NCI-H128 (cell line): ENCODE measurements around the gene KCNS1.

Experiments
- DNase-seq: peaks from one replicate; lab custom pipeline; 2025; ENCODE audit not compliant: unreplicated experiment; lab: John Stamatoyannopoulos, UW

Gene KCNS1

DNA sequence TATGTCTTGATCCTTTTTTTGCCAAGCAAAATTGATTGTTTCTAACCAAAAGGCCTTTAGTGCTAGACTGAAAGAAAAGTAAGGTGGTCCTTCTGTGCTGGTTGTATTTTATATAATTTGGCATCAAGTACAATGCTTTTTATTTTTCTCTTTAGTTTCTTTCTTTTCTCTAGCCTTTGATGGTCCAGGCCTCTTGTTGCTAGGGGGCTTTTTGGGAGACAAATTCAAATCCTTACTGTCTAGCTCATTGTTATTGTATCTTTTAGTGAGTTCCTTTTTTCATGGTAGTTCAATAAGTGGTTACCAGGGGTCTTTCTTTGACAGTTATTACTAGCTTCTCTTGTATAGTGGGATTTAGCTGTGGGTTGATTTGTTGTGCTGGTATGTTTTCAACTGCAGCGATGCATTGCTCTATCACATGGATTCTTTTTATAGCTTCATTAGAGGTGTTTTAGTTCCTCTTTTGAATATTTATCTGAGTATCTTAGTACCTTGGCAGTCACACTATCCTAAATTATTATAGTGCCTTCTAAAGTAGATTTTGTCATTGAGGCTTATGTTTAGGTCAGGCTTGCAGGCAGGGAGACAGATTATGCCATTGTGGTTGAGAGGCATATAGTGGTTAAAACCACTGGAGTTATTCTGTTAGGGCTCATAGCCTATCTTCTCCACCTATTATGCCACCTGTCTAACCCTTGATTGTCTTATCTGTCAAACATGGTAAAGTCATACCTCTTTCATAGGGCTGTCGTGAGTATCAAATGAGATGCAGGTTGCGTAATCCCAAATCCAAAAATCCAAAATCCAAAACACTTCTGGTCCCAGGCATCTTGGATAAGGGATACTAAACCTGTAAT lies 49.5 kb downstream of the KCNS1 start:
- DNase-seq: no peak

- DNase-seq: no peak
These were observed 50.9 kb downstream of the KCNS1 start for GRCh38 chr20:45049904-45050471.

GRCh38 chr20:45049438-45049837 lies 51.5 kb downstream of the KCNS1 start:
- no peak for DNase-seq

GRCh38 chr20:45047581-45048119 lies 53.3 kb downstream of the KCNS1 start:
- DNase-seq: no peak

DNA sequence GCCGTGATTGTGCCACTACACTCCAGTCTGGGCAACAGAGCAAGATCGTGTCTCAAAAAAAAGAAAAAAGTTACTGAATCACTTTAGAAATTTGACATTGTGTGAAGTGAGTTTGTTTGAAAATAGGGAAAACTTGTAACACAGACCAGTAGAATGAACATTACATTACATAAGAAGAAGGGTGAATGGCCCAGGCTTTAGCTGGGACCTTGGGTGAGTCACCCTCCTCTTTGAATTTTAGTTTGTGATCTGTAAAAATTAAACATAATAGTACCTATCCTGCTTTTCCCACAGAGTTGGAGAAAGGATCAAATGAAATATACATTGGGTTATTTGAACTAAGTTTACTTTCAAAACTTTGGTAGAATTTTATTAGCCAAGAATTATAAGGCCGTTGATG lies 56.3 kb downstream of the KCNS1 start:
- DNase-seq: no peak

DNA sequence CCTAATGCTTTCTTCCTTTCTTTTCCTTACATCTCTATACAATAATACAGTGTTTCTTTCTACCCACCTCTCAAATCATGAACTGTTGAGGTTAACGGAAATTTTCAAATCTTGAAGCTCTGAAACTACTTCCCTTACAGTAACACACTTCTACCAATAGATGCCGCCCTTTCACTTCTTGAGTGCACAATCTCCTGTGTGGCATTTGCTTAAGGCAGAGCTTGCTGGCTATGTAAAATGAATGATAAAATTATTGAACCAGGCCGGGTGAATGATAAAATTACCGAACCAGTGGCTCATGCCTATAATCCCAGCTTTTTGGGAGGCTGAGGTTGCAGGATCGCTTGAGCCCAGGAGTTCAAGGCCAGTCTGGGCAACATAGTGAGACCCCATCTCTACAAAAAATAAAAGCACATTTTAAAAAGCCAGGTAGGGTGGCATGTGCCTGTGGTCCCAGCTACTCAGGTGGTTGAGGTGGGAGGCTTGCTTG lies 56.8 kb downstream of the KCNS1 start:
- peak; percentile 67 for DNase-seq

DNA sequence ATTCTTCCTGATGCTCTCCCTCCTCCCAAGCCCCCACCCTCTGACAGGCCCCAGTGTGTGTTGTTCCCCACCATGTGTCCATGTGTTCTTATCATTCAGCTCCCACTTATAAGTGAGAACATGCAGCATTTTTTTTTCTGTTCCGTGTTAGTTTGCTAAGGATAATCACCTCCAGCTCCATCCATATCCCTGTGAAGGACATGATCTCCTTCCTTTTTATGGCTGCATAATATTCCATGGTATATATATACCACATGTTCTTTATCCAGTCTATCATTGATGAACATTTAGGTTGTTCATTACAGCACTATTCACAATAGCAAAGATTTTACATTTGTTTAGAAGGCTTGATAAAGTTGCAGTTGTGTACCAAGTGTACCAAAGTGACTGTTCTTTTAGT lies 57.9 kb downstream of the KCNS1 start:
- DNase-seq: no peak
